Spleen (tissue), 7 donors: ENCODE data around the gene BNC2.

Experiments used
- POLR2A ChIP-seq, 3 donors: fragments of 450-650 bp; IDR thresholded peaks; one replicate each; pipeline ENCODE4 v1.5.1; 2017; ENCODE audit warnings: antibody characterized with exemption in 3 of 3, mild to moderate bottlenecking in 1 of 3
- POLR2AphosphoS5 ChIP-seq, 3 donors: sonication (generic); formaldehyde crosslinking; IDR thresholded peaks; one replicate each; pipeline ENCODE4 v1.5.1; 2017; ENCODE audit warnings: antibody characterized with exemption in 3 of 3
- TF ChIP-seq, protein P1 (sequence below), 11 experiments: fragments of 200-600 bp in 7 of 11; fragments of 450-650 bp in 4 of 11; sonication (generic) in 4 of 11; IDR thresholded peaks in 8 of 11; conservative IDR thresholded peaks in 3 of 11; 1 replicate in 7 of 11; 2 replicates in 4 of 11; pipeline versions ENCODE4 v1.4.0 to v1.8.0; 2016 to 2021; ENCODE audit warnings: antibody characterized with exemption in 11 of 11, inconsistent platforms in 4 of 11, mild to moderate bottlenecking in 1 of 11
- donor health status: DM: no; HTN: no; CAD: no; lungs with moderate emphysema.
- donor health status: DM: no; HTN: no; CAD: no.
- donor health status: DM: no; HTN: no; CAD: no.

GRCh38 chr9:16595227-16595626 lies 275.2 kb downstream of the BNC2 start:
- TF ChIP-seq, protein P1, sequence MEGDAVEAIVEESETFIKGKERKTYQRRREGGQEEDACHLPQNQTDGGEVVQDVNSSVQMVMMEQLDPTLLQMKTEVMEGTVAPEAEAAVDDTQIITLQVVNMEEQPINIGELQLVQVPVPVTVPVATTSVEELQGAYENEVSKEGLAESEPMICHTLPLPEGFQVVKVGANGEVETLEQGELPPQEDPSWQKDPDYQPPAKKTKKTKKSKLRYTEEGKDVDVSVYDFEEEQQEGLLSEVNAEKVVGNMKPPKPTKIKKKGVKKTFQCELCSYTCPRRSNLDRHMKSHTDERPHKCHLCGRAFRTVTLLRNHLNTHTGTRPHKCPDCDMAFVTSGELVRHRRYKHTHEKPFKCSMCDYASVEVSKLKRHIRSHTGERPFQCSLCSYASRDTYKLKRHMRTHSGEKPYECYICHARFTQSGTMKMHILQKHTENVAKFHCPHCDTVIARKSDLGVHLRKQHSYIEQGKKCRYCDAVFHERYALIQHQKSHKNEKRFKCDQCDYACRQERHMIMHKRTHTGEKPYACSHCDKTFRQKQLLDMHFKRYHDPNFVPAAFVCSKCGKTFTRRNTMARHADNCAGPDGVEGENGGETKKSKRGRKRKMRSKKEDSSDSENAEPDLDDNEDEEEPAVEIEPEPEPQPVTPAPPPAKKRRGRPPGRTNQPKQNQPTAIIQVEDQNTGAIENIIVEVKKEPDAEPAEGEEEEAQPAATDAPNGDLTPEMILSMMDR (IDR thresholded peaks at IDR 0.05 in 8 of 11, conservative IDR thresholded peaks at IDR 0.05 in 3 of 11) = no peak
- TF ChIP-seq POLR2AphosphoS5 (IDR thresholded peaks at IDR 0.05) (no peak), POLR2A (IDR thresholded peaks at IDR 0.05) (no peak)
